IPS-NIHi7 (cell line): Measurements from ENCODE around the gene NTM.
A peak's percentile ranks its signal among the peaks of the same experiment; 100 is the strongest.

Experiments used
- DNase-seq: peaks from one replicate; pipeline ENCODE4 v3.0.0; 2012; ENCODE audit warnings: mixed read lengths; ENCODE audit errors: extremely low spot score

The NTM gene

GRCh38 chr11:132205006-132205405 is 834.6 kb downstream of the NTM start:
- no peak for DNase-seq

GRCh38 chr11:132205496-132205895 is 835.1 kb downstream of the NTM start:
- DNase-seq = no peak

GRCh38 chr11:132206993-132207392 is 836.6 kb downstream of the NTM start:
- no peak for DNase-seq

- no peak for DNase-seq
Observed at GRCh38 chr11:132208477-132209055, 838.2 kb downstream of the NTM start.

- DNase-seq = no peak
Observed at GRCh38 chr11:132211479-132211878, 841.1 kb downstream of the NTM start.

GRCh38 chr11:132217856-132218255 is 847.4 kb downstream of the NTM start:
- DNase-seq = no peak

GRCh38 chr11:132220474-132220873 is 850.1 kb downstream of the NTM start:
- DNase-seq = no peak

GRCh38 chr11:132222345-132222744 is 851.9 kb downstream of the NTM start:
- no peak for DNase-seq

- DNase-seq = no peak
Observed at GRCh38 chr11:132226522-132226921, 856.1 kb downstream of the NTM start.

GRCh38 chr11:132228746-132229325 is 858.4 kb downstream of the NTM start:
- peak; percentile 24 for DNase-seq

GRCh38 chr11:132231656-132232347 is 861.4 kb downstream of the NTM start:
- no peak for DNase-seq

GRCh38 chr11:132234878-132235277 is 864.5 kb downstream of the NTM start:
- DNase-seq = no peak

- DNase-seq = no peak
Observed at GRCh38 chr11:132237781-132238180, 867.4 kb downstream of the NTM start.

GRCh38 chr11:132238331-132238866 is 868.0 kb downstream of the NTM start:
- no peak for DNase-seq

GRCh38 chr11:132240374-132240773 is 870.0 kb downstream of the NTM start:
- no peak for DNase-seq

GRCh38 chr11:132242632-132243031 is 872.2 kb downstream of the NTM start:
- DNase-seq = no peak

GRCh38 chr11:132244846-132245245 is 874.4 kb downstream of the NTM start:
- DNase-seq = no peak

GRCh38 chr11:132245403-132246385 is 875.3 kb downstream of the NTM start:
- peak; percentile 29 for DNase-seq

- no peak for DNase-seq
Observed at GRCh38 chr11:132248580-132248979, 878.2 kb downstream of the NTM start.

- no peak for DNase-seq
Observed at GRCh38 chr11:132249256-132249655, 878.8 kb downstream of the NTM start.

- no peak for DNase-seq
Observed at GRCh38 chr11:132251061-132251460, 880.6 kb downstream of the NTM start.
